Fibroblast of mammary gland (primary cell): ENCODE measurements around the gene PLA2G4E.

Experiments
- DNase-seq: peaks from one replicate; pipeline ENCODE4 v3.0.0-alpha.2; 2010; ENCODE audit warnings: low read depth
- H3K4me3 ChIP-seq: 2 replicates; pipeline ENCODE4 v1.5.1; 2011; ENCODE audit warnings: low read depth, mild to moderate bottlenecking, low read length, moderate library complexity; ENCODE audit not compliant: control insufficient read depth
- TF ChIP-seq, protein P1 (sequence below): conservative IDR thresholded peaks from 2 replicates; pipeline ENCODE4 v1.5.1; 2011; ENCODE audit warnings: low read depth, low read length, inconsistent platforms; ENCODE audit not compliant: control insufficient read depth, insufficient read depth

PLA2G4E gene

GRCh38 chr15:42011074-42011473 lies 9.8 kb downstream of the PLA2G4E start:
- no peak overlapping the region for H3K4me3 ChIP-seq
- DNase-seq: no peak

DNA sequence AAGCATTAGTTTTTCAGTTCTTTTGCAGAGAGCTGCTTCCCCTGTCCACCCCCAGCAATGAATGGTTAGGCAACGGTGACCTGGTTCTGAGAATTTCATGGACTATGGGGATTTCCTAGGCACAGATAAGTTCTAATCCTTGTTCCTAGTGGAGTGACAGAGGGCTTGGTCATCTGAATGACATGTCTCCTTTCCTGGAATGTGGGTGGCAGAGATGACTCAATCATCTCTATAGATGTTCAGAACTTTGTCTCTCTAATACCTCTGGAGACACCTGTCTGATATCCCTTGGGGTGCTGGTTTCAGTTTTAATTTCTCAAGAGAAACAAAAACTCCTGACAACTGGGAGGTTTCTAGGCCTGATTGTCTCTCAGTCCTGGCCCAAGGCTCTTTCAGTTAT lies 10.4 kb downstream of the PLA2G4E start:
- DNase-seq: no peak
- no peak overlapping the region for H3K4me3 ChIP-seq

More at GRCh38 chr15:42011074-42011473, 9.8 kb downstream of the PLA2G4E start:
- TF ChIP-seq, protein P1, sequence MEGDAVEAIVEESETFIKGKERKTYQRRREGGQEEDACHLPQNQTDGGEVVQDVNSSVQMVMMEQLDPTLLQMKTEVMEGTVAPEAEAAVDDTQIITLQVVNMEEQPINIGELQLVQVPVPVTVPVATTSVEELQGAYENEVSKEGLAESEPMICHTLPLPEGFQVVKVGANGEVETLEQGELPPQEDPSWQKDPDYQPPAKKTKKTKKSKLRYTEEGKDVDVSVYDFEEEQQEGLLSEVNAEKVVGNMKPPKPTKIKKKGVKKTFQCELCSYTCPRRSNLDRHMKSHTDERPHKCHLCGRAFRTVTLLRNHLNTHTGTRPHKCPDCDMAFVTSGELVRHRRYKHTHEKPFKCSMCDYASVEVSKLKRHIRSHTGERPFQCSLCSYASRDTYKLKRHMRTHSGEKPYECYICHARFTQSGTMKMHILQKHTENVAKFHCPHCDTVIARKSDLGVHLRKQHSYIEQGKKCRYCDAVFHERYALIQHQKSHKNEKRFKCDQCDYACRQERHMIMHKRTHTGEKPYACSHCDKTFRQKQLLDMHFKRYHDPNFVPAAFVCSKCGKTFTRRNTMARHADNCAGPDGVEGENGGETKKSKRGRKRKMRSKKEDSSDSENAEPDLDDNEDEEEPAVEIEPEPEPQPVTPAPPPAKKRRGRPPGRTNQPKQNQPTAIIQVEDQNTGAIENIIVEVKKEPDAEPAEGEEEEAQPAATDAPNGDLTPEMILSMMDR: no peak

DNA sequence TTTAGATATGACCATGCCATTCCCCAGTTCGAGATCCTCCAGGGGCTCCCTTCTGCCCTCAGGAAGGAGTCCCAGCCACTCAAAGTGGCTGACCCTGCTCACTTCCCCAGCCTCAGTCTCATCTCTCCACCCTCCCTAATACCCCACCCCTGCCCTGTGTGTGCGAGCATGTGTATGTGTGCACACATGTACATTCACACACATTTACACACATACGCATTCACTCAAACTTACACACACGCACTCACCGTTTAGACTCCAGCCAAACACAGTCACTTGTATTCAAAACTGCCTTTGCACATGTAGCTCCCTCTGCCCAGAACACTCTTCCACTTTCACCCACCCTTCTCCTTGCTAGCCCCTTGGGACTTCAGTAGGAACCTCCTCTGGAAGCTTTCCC lies 11.4 kb downstream of the PLA2G4E start:
- TF ChIP-seq, protein P1: no peak
- no peak overlapping the region for H3K4me3 ChIP-seq
- no peak for DNase-seq

More for the DNA sequence above, 10.4 kb downstream of the PLA2G4E start:
- TF ChIP-seq, protein P1: no peak

DNA sequence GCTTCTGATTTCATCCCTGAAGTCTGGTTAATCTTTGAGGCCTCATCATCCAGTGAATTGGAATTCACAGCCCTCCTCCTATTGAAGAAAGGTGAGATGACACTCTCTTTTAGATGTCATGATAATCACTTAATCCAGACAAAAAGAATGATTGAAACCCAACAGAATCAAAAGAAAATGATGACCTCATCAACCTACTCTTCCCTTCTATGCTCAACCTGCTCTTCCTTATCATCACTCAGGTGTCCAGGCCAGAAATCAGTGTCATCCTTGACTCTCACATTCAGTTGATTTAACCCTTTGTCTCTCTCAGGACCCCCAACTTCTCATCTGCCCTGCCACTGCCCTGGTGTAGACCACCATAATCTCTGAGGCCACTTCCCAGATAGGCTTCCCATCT lies 11.8 kb downstream of the PLA2G4E start:
- TF ChIP-seq, protein P1: no peak
- no peak for DNase-seq
- H3K4me3 ChIP-seq: no peak overlapping the region

GRCh38 chr15:42007386-42007785 lies 13.5 kb downstream of the PLA2G4E start:
- H3K4me3 ChIP-seq: no peak overlapping the region
- TF ChIP-seq, protein P1: no peak
- no peak for DNase-seq

DNA sequence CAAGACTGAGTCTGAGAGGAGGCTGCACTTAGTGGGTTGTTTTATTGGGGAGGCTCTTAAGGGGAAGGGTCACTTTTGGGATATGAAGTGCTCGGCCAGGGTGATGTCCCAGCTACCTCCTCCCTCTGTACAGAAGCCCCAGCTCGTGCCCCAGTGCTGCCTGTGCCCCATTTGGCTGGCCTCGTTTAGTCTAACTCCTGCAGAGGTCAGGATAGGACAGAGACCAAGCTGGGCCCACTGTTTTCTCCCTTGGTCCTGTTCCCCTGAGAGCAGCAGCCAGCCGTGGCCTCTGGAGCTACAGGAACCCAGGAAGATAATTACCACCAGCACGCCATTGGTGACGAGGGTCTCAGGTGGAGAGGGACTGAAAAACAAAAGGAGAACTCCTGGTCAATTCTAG lies 18.5 kb downstream of the PLA2G4E start:
- TF ChIP-seq, protein P1: no peak
- no peak overlapping the region for H3K4me3 ChIP-seq
- DNase-seq: no peak

DNA sequence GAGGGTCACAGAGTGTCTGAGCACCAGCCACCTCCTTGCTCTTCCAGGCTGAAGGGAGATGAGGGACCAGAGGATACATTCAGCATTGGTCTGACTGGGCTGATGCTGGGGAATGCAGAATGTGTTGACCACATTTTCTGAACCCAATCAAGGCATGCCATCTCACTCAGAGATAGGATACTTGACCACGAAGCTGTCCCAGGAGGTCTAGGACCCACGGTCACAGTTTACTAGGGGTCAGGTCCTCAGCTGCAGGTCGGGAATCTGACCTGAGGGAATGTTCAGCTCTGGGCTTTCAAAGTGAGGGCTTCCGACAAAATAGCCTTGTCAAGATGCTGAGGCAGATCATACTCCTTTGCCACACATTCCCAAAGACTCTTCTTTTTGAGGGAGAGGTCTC lies 19.6 kb downstream of the PLA2G4E start:
- TF ChIP-seq, protein P1: no peak
- DNase-seq: no peak
- no peak overlapping the region for H3K4me3 ChIP-seq
